HEK293T (cell line): ENCODE data around the gene ANKRD44.

ENCODE experiments used
- ARNT ChIP-seq: fragments of 450-650 bp; IDR thresholded peaks from 2 replicates; pipeline ENCODE4 v1.6.1; 2017; ENCODE audit warnings: mild to moderate bottlenecking
- BHLHE40 ChIP-seq: fragments of 450-650 bp; IDR thresholded peaks from 2 replicates; pipeline ENCODE4 v1.6.1; 2016; ENCODE audit warnings: mild to moderate bottlenecking, moderate library complexity, borderline replicate concordance
- ELF4 ChIP-seq: fragments of 450-650 bp; IDR thresholded peaks from 2 replicates; pipeline ENCODE4 v1.6.1; 2017; ENCODE audit warnings: antibody characterized with exemption
- FOXA1 ChIP-seq: fragments of 450-650 bp; IDR thresholded peaks from 2 replicates; pipeline ENCODE4 v1.6.1; 2016; ENCODE audit warnings: mild to moderate bottlenecking
- FOXK2 ChIP-seq: fragments of 450-650 bp; IDR thresholded peaks from 2 replicates; pipeline ENCODE4 v1.6.1; 2016; ENCODE audit warnings: mild to moderate bottlenecking
- FOXM1 ChIP-seq: fragments of 450-650 bp; IDR thresholded peaks from 2 replicates; pipeline ENCODE4 v1.6.1; 2017; ENCODE audit warnings: mild to moderate bottlenecking, borderline replicate concordance
- HDGF ChIP-seq: fragments of 450-650 bp; IDR thresholded peaks from 2 replicates; pipeline ENCODE4 v1.6.1; 2017; ENCODE audit warnings: antibody characterized with exemption, borderline replicate concordance
- L3MBTL2 ChIP-seq: fragments of 450-650 bp; conservative IDR thresholded peaks from 2 replicates; pipeline ENCODE4 v1.6.1; 2016; ENCODE audit warnings: mild to moderate bottlenecking
- NFRKB ChIP-seq: fragments of 450-650 bp; IDR thresholded peaks from 2 replicates; pipeline ENCODE4 v1.6.1; 2016; ENCODE audit warnings: mild to moderate bottlenecking, moderate library complexity
- SP1 ChIP-seq: fragments of 450-650 bp; IDR thresholded peaks from 2 replicates; pipeline ENCODE4 v1.6.1; 2017
- SUZ12 ChIP-seq: fragments of 450-650 bp; IDR thresholded peaks from 2 replicates; pipeline ENCODE4 v1.6.1; 2016; ENCODE audit warnings: mild to moderate bottlenecking
- TF ChIP-seq, protein P1 (sequence below): fragments of 450-650 bp; IDR thresholded peaks from 2 replicates; pipeline ENCODE4 v1.6.1; 2016

- no peak for TF ChIP-seq FOXA1
- TF ChIP-seq SP1: no peak
- no peak for TF ChIP-seq L3MBTL2
- TF ChIP-seq FOXM1: no peak
- no peak for TF ChIP-seq NFRKB
- TF ChIP-seq BHLHE40: no peak
- no peak for TF ChIP-seq FOXK2
- no peak for TF ChIP-seq HDGF
- TF ChIP-seq, protein P1, sequence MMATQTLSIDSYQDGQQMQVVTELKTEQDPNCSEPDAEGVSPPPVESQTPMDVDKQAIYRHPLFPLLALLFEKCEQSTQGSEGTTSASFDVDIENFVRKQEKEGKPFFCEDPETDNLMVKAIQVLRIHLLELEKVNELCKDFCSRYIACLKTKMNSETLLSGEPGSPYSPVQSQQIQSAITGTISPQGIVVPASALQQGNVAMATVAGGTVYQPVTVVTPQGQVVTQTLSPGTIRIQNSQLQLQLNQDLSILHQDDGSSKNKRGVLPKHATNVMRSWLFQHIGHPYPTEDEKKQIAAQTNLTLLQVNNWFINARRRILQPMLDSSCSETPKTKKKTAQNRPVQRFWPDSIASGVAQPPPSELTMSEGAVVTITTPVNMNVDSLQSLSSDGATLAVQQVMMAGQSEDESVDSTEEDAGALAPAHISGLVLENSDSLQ: no peak
- TF ChIP-seq ARNT: no peak
- no peak for TF ChIP-seq ELF4
- TF ChIP-seq SUZ12: no peak
These were observed 130.7 kb downstream of the ANKRD44 start for GRCh38 chr2:197179744-197180498.
